NCI-H69 (cell line): ENCODE measurements around the gene ARPC1A.
"Not testable (repeated sequence)": the region's sequence is repeated elsewhere in the genome, so short reads cannot be mapped to it uniquely, and the experiment has no call there.

ENCODE experiments used
- DNase-seq: peaks from one replicate; lab custom pipeline; 2025; lab: John Stamatoyannopoulos, UW

Gene ARPC1A

DNA sequence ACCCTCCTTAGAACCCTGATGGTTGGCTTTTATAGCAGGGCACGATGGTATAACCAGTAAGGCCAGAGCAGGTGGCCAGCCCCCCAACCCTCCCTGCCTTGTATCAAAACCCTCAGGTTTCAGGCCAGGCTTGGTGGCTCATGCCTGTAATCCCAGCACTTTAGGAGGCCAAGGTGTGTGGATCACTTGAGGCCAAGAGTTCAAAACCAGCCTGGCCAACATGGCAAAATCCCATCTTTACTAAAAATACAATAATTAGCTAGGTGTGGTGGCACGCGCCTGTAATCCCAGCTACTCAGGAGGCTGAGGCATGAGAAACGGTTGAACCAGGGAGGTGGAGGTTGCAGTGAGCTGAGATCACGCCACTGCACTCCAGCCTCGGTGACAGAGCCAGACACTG lies 3.0 kb upstream of the ARPC1A start:
- not testable (repeated sequence) for DNase-seq

DNA sequence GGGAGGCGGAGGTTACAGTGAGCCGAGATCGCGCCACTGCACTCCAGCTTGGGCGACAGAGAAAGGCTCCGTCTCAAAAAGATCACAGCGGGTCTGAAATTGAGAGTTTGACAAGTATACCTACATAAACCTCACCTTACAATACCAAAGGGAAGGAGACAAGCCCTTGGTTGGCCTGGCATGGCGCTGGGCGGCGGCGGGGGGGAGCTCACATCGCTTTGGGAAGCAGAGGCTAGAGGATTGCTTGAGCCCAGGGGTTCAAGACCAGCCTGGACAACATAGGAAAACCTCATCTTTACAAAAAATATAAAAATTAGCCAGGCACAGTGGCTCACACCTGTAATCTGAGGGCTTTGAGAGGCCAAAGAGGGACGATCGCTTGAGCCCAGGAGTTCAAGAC lies 1.1 kb upstream of the ARPC1A start:
- DNase-seq, result no peak

DNA sequence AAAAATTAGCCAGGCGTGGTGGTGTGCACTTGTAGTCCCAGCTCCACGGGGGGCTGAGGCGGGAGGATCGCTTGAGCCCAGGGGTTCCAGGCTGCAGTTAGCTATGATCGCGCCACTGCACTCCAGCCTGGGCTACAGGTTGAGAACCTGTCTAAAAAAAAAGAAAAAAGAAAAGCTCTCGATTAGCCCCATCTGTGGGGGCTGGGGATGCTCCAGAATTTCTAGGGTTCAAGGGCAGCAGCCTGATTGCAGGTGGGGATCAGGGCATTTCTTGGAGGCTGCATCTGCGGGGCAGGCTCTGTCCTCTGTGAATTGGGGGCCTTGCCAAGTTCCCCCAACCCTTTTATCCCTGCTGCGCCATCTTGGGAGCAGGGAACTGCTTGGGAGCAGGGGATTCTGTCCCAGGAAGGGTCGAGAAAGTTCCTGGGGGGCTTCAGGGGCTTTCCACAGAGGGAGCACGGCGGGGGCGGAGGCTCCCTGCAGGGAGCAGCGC lies 651 bp upstream of the ARPC1A start:
- peak; percentile 59 for DNase-seq

DNA sequence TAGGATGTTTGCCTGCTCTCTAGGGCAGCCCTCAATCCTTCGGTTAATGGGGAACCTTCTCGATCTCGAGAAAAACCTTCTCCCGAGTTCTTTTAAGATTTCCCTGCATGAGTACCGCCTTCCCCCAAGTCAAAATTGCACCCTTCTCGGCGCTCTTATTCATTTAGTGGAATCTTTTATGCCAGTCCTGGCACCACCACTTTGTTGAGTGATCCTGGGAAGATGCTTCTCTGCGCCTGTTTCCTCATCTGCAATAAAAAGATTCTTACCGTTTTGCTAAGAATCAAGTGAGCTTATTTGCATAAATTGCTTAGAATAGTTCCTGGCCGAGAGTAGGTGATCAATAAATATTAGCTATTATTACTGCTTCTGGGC lies 697 bp downstream of the ARPC1A start:
- DNase-seq, result peak; percentile 41

DNA sequence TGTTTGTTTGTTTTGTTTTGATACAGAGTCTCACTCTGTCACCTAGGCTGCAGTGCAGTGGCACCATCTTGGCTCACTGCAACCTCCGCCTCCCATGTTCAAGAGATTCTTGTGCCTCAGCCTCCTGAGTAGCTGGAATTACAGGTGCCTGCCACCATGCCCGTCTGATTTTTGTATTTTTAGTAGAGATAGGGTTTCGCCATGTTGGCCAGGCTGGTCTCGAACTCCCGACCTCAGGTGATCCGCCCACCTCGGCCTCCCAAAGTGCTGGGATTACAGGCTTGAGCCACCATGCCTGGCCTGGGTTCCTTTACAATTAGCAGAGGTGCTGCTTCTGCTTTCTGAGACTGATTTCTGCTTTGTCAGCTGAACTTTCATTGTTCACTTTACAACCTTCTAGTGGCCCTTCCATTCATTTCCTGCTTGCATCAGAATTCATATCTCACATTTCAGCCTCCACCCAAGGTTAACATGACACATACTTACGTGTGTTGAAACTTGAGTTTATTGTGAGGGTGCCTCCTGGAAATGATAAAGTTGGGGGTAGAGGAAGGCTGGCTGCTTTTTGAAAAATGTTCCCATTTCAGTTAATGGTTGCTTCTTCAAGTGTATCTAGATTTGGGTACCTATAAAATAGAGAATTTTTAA lies 4.7 kb downstream of the ARPC1A start:
- DNase-seq, result peak; percentile 8

DNA sequence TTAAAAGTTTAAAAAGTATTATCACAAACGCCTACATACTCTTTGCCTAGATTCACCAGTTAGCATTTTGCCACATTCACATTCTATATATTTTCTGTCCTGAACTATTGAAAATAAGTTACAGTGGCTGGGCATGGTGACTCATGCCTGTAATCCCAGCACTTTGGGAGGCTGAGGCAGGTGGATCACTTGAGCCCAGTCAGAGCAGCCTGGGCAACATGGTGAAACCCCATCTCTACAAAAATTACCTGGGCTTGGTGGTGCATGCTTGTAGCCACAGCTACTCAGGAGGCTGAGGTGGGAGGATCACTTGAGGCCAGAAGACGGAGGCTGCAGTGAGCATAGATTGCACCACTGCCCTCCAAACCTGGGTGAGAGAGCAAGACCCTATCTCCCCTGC lies 5.3 kb downstream of the ARPC1A start:
- DNase-seq, result no peak

DNA sequence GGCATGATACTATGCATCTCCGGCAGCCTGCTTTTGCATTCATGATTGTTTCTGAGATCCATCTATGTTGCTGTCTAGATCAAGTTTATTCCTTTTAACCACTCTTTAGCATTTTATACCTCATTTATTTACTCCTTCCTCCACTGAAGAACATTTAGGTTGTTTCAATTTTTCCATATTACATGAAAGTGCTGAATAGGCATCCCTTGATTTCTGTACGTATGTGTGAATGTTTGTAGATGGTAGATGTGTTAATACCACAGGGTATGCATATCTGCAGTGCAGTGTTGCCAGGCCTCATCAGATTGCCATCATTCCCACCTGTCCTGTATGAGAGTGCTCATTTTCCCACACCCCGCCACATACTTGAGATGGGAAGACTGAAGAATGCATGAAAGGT lies 13.9 kb downstream of the ARPC1A start:
- no peak for DNase-seq

DNA sequence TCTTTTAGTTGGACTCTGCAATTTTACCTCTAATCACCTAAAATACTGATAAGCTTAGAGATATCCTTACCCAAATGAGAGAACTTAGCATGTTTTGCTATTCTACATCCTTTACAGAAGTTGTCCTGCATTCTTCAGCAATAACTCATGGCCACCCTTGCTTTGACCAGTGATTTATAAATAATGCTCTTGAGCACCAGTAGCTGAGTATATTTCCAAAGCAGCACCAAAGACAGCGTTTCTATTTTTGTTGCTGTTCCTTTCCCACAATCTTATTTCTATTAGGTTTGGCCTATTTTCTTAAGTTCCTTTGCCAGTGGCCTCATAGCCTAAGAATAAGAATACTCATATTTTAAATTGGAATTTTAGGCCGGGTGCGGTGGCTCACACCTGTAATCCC lies 15.0 kb downstream of the ARPC1A start:
- DNase-seq, result no peak

DNA sequence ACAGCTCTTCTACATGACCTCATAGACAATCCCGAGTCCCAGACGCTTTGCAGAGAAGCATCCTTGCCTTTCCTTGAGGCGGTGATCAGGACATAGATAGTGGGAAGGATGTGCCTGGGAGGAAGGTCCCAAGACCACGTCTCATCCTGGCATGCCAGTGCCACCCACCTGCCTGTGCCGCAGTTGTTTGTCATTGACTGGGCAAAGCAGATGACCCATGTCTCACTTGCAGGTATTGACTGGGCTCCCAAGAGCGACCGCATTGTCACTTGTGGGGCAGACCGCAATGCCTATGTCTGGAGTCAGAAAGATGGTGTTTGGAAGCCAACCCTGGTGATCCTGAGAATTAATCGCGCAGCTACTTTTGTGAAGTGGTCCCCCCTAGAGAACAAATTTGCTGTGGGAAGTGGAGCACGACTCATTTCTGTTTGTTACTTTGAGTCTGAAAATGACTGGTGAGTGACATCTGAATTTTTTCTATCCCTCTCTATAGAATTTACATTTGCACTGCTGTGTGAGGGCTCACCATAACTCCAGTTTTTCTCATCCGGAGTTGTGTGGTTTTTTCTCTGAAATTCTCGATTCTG lies 18.5 kb downstream of the ARPC1A start:
- DNase-seq, result no peak

DNA sequence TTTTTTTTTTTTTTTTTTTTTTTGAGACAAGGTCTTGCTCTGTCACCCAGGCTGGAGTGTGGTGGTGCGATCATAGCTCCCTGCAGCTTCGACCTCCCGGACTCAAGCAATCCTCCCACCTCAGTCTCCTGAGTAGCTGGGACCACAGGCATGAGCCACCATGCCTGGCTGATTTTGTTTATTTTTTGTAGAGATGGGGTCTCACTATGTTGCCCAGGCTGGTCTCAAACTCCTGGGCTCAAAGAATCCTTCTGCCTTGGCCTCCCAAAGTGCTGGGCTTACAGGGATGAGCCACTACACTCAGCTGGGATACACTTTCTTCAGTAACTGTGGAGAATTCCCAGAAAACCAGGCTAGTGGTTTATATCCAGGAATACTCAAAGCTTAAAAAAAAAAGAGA lies 24.9 kb downstream of the ARPC1A start:
- not testable (repeated sequence) for DNase-seq

DNA sequence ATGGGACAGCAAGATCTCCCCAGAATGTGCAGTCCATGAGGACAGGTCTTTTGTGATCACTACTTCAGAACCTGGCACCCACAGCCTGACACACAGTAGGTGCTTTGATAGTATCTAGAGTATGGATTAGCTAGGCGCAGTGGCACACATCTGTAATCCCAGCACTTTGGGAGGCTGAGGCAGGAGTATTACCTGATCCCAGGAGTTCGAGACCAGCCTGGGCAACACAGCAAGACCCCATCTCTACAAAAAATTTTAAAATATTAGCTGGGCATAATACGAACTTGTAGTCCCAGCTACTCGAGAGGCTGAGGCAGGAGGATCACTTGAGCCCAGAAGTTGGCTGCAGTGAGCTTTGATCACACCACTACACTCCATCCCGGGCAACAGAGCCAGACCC lies 26.5 kb downstream of the ARPC1A start:
- no peak for DNase-seq

DNA sequence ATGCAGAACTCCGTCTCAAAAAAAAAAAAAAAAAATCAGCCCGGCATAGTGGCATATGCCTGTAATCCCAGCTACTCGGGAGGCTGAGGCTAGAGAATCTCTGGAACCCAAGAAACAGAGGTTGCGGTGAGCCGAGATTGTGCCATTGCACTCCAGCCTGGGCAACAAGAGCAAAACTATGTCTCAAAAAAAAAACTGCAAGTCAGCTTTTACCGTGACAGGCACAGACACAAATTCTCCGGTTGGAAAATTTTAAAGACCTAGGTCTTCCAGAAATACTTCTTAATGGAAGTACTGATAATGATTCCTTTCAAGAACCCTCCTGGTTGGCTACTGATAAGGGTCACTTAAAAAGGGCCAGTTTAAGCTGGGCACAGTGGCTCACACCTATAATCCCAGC lies 29.4 kb downstream of the ARPC1A start:
- no peak for DNase-seq

DNA sequence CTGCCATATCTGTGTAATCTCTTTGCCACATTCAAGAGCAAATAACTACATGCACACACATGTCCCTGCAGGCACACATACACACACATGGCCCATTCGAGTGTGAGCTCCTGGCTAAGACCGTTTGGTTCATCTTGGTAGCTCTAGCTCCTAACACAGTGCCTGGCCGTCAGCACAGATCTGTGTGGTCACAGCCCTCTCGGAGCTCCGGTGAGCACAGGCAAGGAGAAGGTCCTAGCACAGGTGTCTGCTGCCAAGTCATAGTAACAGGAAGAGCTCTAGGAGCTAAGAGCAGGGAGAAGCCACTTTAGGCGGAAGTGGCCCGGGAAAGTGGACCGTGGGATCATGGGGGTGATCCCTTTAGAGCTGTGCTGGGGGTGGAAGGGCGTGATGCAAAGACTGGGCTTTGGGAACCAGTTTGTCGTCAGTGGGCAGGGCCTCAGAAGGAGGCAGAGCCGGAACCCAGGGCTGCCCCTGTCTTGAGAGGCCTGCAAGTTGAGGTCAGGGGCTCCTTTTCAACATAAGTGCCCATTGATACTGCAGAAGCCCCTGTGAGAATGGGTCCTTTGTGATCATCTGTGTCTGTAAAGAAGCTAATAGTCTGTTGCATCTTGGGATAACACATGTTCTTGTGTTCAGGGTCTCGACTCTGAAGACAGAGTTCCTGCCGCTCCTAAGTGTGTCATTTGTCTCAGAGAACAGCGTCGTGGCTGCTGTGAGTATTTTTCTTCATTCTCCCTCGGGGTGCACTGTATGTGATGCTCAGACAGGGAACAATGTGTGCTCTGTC lies 32.2 kb downstream of the ARPC1A start:
- no peak for DNase-seq

DNA sequence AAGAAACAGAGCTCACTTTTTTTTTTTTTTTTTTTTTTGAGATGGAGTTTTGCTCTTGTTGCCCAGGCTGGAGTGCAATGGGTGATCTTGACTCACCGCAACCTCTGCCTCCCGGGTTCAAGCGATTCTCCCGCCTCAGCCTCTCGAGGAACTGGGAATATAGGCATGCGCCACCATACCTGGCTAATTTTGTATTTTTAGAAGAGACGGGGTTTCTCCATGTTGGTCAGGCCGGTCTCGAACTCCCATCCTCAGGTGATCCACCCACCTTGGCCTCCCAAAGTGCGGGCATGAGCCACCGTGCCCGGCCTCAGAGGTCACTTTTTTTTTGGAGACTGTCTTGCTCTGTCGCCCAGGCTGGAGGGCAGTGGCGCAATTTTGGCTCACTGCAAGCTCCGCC lies 32.8 kb downstream of the ARPC1A start:
- DNase-seq, result not testable (repeated sequence)

DNA sequence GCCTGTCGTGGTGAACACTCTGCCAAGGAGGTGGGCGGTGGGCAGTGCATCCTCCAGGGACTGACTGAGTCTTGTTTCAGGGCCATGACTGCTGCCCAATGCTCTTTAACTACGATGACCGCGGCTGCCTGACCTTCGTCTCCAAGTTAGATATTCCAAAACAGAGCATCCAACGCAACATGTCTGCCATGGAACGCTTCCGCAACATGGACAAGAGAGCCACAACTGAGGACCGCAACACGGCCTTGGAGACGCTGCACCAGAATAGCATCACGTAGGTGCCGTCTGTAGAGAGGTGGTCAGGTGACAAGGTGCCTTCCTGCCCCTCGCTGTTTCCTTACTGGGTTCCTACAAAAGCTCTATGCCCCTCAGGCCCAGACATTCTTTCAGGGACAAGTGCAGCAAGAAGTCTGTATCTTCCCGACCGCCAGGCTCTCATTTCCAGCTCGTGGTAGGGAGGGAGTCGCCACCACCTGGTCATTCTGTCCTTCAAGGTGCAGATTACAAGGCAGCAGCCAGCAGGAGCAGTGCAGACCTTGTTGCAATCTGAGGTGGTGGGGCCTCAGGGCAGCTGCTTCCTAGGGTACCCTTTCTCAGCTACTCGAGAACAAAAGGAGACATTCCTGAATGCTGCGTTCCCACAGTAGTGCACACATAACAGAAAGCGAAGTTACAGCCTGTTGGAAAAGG lies 33.9 kb downstream of the ARPC1A start:
- no peak for DNase-seq

DNA sequence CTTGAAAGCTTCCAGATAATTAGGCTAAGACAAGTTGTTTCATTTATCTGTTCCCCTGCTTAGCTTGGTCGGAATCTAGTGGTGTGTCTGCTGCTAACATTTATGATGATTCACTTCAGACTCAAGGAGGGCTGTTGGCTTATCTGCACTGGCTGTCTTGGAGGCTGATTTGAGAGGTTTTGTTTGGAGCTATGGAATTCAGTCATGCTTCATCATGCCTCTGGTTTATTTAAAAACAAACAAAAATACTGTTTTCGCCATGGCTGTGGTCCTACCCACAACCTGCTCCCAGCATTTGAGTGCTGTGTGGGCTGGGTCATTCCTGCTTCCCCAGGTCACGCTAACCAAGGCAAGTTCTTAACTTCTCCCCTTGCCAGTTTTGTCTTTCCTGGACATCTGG lies 37.1 kb downstream of the ARPC1A start:
- DNase-seq, result no peak

DNA sequence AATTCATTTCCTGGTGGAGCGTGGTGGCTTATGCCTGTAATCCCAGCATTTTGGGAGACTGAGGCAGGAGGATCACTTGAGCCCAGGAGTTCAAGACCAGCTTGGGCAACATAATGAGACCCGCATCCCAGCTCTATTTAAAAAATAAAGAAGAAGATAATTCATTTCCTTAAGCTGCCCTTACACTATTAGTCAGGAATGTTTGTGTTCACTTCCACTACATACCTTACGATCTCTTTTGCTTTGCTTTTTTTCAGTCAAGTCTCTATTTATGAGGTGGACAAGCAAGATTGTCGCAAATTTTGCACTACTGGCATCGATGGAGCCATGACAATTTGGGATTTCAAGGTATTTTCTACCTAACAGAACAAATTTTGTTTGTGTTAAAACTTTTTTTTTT lies 37.6 kb downstream of the ARPC1A start:
- DNase-seq, result no peak

DNA sequence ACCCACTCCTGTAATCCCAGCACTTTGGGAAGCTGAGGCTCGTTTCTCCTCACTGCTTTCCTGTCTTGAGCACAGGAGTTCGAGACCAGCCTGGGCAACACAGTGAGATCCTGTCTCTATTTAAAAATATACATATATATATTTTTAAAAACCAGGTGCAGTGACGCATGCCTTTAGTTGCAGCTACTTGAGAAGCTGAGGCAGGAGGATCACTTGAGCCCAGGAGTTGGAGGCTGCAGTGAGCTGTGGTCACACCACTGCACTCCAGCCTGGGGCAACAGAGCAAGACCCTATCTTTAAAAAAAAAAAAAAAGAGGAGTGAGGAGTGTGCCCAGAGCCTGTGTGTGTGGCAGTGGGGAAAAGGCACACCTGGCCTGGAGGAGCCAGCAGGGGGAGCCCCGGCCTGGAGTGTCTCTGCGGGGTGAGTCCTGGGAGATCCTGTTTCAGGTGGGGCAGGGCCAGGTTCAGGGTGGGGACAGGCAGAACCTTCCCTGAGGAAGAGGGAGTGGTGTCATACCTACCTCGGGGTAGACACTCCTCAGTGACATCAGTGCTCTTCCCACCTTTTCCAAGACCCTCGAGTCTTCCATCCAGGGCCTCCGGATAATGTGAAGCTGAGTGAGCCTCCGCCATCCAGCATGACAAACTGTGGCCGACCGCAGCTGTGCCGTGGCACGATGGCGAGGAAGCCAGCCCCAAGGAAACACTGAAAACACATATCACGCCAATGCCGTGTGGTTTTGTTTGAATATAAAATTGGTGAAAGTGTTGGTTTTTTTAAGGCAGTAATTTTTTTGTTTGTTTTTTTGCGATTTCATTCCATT lies 39.8 kb downstream of the ARPC1A start:
- DNase-seq, result peak; percentile 46

DNA sequence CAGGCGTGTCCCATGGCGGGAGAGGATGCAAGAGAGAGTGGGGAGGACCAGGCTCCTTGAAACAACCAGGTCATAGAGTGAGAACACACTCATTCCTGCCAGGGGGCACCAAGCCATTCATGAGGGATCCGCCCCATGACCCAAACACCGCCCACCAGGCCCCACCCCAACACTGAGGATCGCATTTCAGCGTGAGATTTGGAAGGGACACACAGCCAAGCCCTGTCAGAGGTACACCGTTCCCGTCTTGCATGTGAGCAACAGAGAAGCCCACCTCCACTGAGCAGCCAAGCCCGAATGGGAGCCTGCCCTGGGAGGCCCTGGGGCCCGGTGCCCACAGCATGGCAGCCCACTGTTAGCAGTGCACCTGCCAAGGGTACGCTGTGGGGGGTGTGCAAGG lies 40.9 kb downstream of the ARPC1A start:
- no peak for DNase-seq

DNA sequence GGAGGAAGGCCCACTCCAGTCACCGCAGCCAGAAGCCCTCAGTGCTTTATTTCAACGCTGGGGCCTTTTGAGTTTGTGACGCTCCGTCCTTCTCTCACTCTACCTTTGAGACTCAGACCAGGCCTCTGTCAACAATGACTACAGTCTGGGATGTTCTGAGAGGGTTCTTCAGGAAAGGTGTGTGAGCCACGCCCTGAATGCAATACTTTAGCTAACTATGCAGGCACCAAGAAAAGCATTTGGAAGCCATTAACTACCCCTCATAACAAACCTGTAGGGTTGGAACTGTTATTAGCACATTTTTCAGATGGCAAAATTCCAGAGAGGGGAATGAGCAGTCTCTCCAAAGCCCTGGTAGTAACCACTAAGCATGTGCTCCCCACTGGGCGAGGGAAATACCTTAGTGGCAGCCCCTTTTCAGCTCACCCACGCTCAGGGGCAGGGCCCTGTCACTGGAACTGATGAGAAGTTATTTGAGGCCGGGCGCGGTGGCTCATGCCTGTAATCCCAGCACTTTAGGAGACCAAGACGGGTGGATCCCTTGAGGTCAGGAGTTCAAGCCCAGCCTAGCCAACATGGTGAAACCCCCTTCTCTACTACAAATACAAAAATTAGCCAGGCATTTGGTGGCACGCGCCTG lies 43.2 kb downstream of the ARPC1A start:
- DNase-seq, result no peak

DNA sequence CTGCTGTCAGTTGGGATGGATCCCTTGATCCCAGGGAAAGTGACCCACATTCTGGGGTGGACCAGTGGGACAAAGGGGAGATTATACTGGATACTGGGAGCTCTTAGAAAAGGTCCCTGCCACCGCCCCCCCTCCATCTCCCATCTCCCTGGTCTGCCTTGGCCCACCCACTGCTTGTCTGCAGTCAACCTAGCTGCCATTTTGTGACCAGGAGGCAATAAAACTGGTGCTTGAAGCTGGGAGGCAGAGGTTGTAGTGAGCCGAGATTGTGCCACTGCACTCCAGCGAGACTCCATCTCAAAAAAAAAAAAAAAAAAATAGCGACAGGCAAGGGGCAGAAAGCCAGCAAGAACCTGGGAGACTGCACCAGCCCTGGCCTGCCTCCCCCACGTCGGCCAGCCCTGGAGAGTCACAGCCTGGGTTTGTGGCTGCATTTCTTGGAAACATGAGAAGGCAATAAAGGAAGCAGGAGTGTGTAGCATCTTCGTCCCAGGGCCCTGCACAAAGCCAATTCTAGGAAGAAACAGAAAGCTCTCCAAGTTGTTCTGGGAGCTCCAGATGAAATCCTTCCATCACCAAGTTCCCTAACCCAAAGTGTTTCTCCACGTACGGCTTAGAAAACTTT lies 44.2 kb downstream of the ARPC1A start:
- DNase-seq, result no peak
